ENCODE data around the gene HTRA3.

The HTRA3 gene

DNA sequence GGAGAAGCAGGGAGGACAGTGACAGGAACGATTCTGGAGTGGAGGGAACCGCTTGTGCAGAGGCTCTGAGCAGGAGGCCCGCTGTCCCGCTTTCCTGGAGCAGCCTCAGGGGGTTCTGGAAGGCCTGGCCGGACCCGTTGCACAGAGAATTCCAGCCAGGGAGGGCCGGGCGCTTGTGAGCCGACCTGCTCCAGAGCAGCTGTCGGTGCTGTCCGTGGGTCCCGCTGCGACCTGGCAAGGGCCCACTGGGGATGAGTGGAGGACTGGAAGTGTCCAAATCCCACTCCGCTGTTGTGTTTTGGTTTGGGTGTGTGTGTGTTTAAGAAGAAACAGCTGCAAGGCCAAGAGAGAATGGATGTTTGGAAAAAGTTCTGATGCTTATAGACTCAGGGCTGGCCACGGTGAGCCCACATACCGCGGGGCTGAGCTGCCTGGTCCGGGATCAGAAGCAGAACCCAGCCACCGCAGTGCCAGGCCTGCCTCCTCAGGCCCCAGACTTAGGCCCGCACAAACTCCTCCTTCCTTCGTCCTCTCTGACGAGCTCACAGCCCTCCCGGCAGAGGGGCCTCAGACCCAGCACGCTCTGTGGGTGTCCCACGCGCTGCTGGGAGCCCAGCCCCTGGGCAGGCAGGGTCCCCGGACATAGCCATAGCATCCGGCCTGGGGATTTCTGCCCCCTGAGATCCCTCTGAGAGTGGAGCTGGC, 73.9 kb downstream of the HTRA3 start:
- TF ChIP-seq ZFX (IDR thresholded peaks at IDR 0.05) (no peak), CTCF (conservative IDR thresholded peaks at IDR 0.05) (no peak)
- H3K27ac ChIP-seq, result no peak overlapping the region

- TF ChIP-seq CTCF (conservative IDR thresholded peaks at IDR 0.05), result no peak
- TF ChIP-seq ZFX (IDR thresholded peaks at IDR 0.05), result no peak
- no peak overlapping the region for H3K27ac ChIP-seq
Measured at GRCh38 chr4:8343967-8344331, 74.4 kb downstream of the HTRA3 start.

DNA sequence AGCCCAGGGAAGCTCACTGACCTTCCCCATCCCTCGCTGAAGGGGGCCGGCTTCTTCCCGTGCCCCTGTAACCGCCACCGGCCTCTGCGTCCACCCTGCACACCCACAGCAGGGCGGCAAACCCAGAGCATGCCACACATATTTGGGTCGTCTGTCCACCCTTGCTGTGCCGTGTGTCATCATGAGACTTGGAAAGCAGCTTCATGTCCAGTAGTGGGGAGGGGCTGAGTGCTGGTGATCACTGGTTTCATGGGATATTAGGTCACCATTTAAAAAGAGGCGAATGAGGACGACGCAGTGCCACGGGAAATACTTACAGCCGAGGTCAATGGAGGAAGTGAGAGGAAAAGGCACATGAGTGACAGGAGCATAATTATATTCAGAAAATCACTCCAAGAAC, 74.8 kb downstream of the HTRA3 start:
- TF ChIP-seq ZFX (IDR thresholded peaks at IDR 0.05) (no peak), CTCF (conservative IDR thresholded peaks at IDR 0.05) (no peak)
- H3K27ac ChIP-seq, result no peak overlapping the region

GRCh38 chr4:8345053-8345945, 75.7 kb downstream of the HTRA3 start:
- no peak overlapping the region for H3K27ac ChIP-seq
- no peak for TF ChIP-seq ZFX (IDR thresholded peaks at IDR 0.05)
- no peak for TF ChIP-seq CTCF (conservative IDR thresholded peaks at IDR 0.05)

DNA sequence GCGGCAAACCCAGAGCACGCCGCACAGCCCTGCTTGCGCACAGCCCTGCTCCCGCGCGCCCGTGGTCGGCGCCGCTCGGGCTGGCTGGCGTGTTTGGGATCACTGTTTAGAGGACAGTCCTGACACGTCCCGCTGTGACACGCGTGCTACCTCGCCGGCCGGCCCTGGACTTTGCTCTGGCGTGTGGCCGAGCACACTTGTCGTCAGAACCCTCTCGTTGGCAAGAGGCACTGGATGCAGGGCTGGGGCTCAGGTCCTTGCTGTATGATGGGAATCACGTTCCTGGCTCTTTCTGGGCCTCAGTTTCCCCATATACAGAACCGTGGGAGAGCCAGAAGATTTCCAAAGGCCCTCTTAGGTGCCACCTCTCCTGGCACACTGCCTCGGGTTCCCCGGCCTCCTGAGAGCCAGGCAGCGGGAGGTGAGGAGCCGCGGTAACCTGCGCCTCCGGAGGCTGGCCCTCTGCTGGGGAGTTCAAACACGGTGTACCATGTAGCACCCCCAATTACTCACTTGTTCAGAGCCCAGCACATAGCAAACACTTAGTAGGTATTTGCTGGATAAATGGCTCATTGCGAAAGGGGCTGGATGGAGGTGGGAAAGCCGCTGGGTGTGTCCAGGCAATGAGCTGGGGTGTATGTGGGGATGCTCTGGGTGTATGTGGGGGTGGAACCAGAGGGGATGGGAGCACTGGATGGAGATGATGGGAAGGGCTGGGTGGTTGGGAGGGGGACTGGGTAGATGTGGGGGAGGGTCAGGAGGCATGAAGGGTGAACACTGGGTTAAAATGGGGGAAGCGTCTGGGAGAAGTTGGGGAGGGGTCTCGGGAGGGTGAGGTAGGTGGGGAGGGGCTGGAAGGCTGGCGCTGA, 76.6 kb downstream of the HTRA3 start:
- no peak for TF ChIP-seq ZFX (IDR thresholded peaks at IDR 0.05)
- TF ChIP-seq CTCF (conservative IDR thresholded peaks at IDR 0.05), result no peak
- H3K27ac ChIP-seq, result no peak overlapping the region

DNA sequence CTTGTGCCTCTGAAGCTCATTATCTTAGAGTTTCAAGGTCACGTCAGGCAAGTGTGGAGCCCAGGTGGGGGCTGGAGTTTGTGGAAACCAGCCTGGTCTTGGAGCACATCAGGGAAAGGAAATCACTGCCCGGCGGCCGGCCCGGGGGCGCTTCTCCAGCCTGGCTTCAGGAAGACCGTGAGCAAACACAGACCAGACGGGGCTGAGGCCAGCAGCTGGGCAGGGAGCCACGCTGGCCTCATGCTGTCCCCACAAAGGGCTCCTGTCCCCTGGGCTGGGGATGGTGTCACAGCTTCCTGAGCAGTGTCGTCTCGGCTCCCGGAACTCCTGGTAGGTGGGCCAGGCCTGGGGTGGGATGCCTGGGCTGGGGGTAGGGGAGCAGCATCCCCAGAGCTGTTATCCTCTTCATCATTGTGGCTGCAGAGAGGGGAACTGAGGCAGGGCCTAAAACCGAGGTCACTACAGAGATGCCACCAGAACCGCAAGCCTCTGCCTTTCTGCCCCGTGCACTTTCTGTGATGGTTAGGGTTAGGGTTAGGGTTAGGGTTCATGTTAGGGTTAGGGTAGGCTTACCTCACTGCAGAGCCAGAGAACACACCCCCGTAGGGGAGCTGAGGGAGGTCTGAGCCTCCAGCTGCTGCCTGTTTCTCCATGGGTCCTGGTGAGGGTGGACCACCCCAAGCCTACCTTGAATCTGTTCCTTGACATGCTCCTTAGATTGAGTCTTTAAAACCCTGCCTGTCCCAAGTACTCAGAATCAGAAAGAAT, 77.5 kb downstream of the HTRA3 start:
- TF ChIP-seq ZFX (IDR thresholded peaks at IDR 0.05), result no peak
- TF ChIP-seq CTCF (conservative IDR thresholded peaks at IDR 0.05), result no peak
- no peak overlapping the region for H3K27ac ChIP-seq
